Esophagus mucosa (tissue), 1 donor: ENCODE measurements around the gene BCL2L15. TPM values are rescaled to one million over a fixed set of nuclear protein-coding genes. Genes with fewer than 3 reads are reported as not detected.

Experiments used
- total RNA-seq: library from RNA; stranded (reverse); gene quantifications from one replicate; pipeline ENCODE4 v1.2.4, GENCODE V29; 2023
- donor health status: DM: yes; HTN: yes; CAD: no.

BCL2L15 gene
- total RNA-seq, 1 donor from 2014 or later: 8.4 TPM

Other genes starting within 250 kb of the BCL2L15 start
- 3.4 TPM for gene PHTF1, start 128.1 kb downstream of the BCL2L15 start, total RNA-seq
- 9.6 TPM for gene RSBN1, start 75.1 kb downstream of the BCL2L15 start, total RNA-seq
- 1.9 TPM for gene PTPN22, start 15.9 kb downstream of the BCL2L15 start, total RNA-seq
- gene AP4B1, start 17.2 kb upstream of the BCL2L15 start, total RNA-seq: 17.0 TPM
- 4.7 TPM for gene DCLRE1B, start 17.7 kb upstream of the BCL2L15 start, total RNA-seq
- 41.6 TPM for gene HIPK1, start 41.7 kb upstream of the BCL2L15 start, total RNA-seq
- gene OLFML3, start 91.9 kb upstream of the BCL2L15 start, total RNA-seq: 1.6 TPM